ENCODE measurements around the gene CARD11.

Gene CARD11

GRCh38 chr7:2864204-2864985 is 179.3 kb downstream of the CARD11 start:
- no peak for DNase-seq

GRCh38 chr7:2863461-2864066 is 180.1 kb downstream of the CARD11 start:
- no peak for DNase-seq

DNA sequence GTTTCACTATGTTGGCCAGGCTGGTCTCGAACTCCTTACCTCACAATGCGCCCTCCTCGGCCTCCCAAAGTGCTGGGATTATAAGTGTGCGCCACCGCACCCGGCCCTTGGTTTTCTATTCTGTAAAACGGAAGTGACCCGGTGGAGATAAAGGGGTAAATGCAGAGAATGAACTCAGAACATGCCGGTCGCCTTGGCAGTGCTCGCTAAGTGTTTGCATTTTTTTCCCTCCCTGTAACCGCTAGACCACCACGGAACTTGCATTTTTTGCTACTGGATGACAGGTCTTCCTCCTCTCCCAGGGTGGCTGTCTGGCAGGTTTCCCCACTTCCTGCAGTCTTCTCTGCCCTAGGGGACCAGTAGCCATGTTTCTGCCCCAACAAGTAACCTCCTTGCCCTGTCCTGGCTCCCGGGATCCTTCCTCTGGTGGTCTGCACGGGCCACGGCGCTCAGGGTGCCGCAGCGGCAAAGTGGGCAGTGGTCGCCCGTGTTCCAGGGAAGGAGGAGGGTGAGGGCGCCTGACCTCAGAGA is 180.8 kb downstream of the CARD11 start:
- DNase-seq, result no peak

- DNase-seq, result no peak
These were observed 182.2 kb downstream of the CARD11 start for GRCh38 chr7:2861509-2861908.

DNA sequence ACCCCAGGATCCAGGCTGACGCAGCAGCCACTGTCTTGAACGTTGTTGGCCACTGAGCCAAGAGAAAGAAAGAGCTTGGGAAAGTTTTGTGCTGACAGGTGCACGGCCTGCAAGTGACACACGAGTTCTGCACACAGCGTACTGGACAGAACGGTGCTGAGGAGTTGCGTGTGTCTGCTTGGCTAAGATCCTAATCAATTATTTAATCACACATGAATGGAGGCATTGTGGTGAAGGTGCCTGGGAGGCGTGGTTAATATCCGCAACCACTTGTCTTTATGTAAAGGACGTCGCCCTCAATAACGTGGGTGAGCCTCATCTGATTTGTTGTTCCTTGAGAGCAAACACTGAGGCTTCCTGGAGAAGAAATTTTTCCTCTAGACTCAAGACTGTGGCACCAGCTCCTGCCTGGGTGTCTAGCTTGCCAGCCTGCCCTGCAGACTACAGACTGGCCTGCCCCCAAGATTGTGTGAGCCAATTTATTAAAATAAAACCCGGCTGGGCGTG is 183.0 kb downstream of the CARD11 start:
- DNase-seq, result peak; percentile 62

- no peak for DNase-seq
These were observed 183.7 kb downstream of the CARD11 start for GRCh38 chr7:2859952-2860351.

DNA sequence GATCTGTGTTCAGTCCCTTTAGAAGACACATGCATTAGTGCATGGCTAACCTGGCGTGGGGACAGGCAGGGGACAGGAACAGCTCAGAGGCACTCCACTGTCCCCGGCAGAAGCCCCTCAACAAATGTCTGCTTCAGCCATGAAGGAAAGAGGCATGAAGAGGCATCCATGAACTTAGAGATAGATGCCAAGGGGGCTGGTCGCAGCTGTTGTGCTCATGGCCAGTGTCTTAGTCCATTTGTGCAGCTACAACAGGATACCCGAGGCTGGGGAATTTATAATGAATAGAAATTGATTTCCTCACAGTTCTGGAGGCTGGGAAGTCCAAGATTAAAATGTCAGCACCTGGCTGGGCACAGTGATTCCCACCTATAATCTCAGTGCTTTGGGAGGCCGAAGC is 185.0 kb downstream of the CARD11 start:
- DNase-seq, result no peak

DNA sequence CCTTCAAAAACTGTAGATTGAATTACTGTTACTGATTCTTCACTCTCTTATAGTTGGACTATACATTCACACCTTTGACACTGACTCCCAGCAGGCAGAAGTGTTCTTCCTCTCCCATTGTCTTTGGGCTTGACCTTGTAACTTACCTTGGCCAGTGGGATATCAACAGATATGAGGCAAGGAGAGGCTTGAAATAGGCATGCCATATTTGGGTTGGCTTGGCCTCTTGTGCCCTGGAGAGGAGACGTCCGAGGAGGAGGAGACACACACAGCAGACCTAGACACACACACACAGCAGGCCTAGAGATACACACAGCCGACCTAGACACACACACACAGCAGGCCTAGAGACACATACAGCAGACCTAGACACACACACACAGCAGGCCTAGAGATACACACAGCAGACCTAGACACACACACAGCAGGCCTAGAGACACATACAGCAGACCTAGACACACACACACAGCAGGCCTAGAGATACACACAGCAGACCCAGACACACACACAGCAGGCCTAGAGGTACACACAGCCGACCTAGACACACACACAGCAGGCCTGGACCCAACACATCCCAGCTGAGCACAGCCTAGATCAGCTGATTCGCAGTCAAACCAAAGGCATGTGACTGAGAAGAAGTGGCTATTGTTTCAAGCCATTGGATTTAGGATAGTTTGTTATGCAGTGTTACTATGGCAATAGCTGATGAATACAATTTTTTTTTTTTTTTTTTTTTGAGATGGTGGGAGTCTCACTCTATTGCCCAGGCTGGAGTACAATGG is 187.1 kb downstream of the CARD11 start:
- no peak for DNase-seq

Data from retina (tissue), 1 donor.